ENCODE measurements around the gene KLF15. TPM values are rescaled to one million over a fixed set of nuclear protein-coding genes. Genes with fewer than 3 reads are reported as not detected.

The KLF15 gene
- total RNA-seq = 0.83 and 2.2 TPM in 2 replicates
- total RNA-seq (2013) = 0.19 TPM
- polyA plus RNA-seq = 0.10 and 0.22 TPM in 2 replicates
- 0.29 and 0.43 TPM in 2 replicates for polyA minus RNA-seq

- ChIA-PET POLR2A (interaction anchor here (0.6 kb wide), 2 partner anchors 11 to 117 kb away, joined by 4 read pairs; no protein-coding TSS in a partner anchor), CTCF (interaction anchor here (1.1 kb wide), 1 partner anchor 9 kb away, joined by 3 read pairs; no protein-coding TSS in a partner anchor)
- under 1% methylated on average over 84 of the region's 86 CpGs for WGBS (ENCODE audit: insufficient coverage)
- H3K4me1 ChIP-seq (ENCODE audit: control insufficient read depth in 2 of 2, insufficient read depth in 2 of 2, low read length in 2 of 2) = peaks cover 20 to 21% of the 10 kb centered on the region in 2 donors
- peak within 1 kb of the TSS; percentile 91 for H2AFZ ChIP-seq (ENCODE audit: insufficient read depth, low read depth, low read length, poor library complexity, severe bottlenecking)
- peaks cover 0 to 10% (median 0%) of the 10 kb centered on the region in 3 donors for H3K9me3 ChIP-seq (ENCODE audit: control extremely low read depth in 1 of 3, control insufficient read depth in 2 of 3, insufficient read depth in 1 of 3, low read length in 2 of 3)
- H3K9ac ChIP-seq (ENCODE audit: low read length) = peak within 1 kb of the TSS; percentile 72
- peak within 1 kb of the TSS; percentile 99 for H3K4me2 ChIP-seq (replicated peaks; ENCODE audit: low read depth, low read length, poor library complexity, severe bottlenecking)
- peak; percentile 93 for ATAC-seq (ENCODE audit: low read depth)
- H4K20me1 ChIP-seq (ENCODE audit: control insufficient read depth, insufficient read depth, low read length, poor library complexity, severe bottlenecking) = no peaks in the 10 kb centered on the region
- H3K4me3 ChIP-seq (ENCODE audit: control extremely low read depth in 1 of 5, extremely low read depth in 1 of 5, insufficient read depth in 1 of 5, low read depth in 2 of 5, low read length in 4 of 5) = peak within 1 kb of the TSS; percentile 12 to 84 (median 59)
- H3K79me2 ChIP-seq (ENCODE audit: control insufficient read depth, insufficient read depth, low read length) = no peaks in the 10 kb centered on the region
- H3K27me3 ChIP-seq (replicated peaks in 1 of 4; ENCODE audit: control extremely low read depth in 1 of 4, control insufficient read depth in 3 of 4, insufficient read depth in 4 of 4, low read length in 3 of 4) = peaks cover 0 to 54% (median 22%) of the 10 kb centered on the region in 4 experiments
- DNase-seq = peak; percentile 85
- H3K27ac Mint-ChIP-seq = peak within 1 kb of the TSS; percentile 81
- H3K36me3 ChIP-seq (replicated peaks in 1 of 2; ENCODE audit: control extremely low read depth in 1 of 2, control insufficient read depth in 1 of 2, extremely low read depth in 1 of 2, insufficient read depth in 2 of 2, low read length in 1 of 2) = no peaks in the 10 kb centered on the region
- intact Hi-C loops (cut with micrococcal nuclease) = loop anchor here (2.0 to 5.0 kb wide), 5 partner anchors 275 to 1695 kb away; partner anchors contain the start of genes CHCHD6, PLXNA1 and SEC61A1
- TF ChIP-seq EZH2 (IDR thresholded peaks at IDR 0.05; ENCODE audit: borderline replicate concordance, insufficient read depth, low read depth, low read length, poor library complexity, severe bottlenecking) = no peak
- TF ChIP-seq CTCF (IDR thresholded peaks at IDR 0.05) = no peak
- H3K27me3 Mint-ChIP-seq = peaks cover 50% of the 10 kb centered on the region
- H3K27ac ChIP-seq (ENCODE audit: low read length in 2 of 2) = no peak within 1 kb of the TSS
- H3K9me3 Mint-ChIP-seq (ENCODE audit: insufficient read depth) = no peaks in the 10 kb centered on the region
- peak within 1 kb of the TSS; percentile 95 for H3K4me3 Mint-ChIP-seq
- H3K4me1 Mint-ChIP-seq = peaks cover 16% of the 10 kb centered on the region
Observed at GRCh38 chr3:126357295-126358037, at the start of gene KLF15. KLF15 (minus strand) TSS chr3:126357408; CDS start chr3:126352922, 4,486 bp downstream.

Data from B cell (primary cell).